B cell (primary cell): ENCODE results near the gene TBC1D22A. TPM values are rescaled to one million over a fixed set of nuclear protein-coding genes. Genes with fewer than 3 reads are reported as not detected.

Experiments used
- ATAC-seq: fragments of 200-7000 bp; cut with Tn5 transposase; one replicate; pipeline ENCODE4 v1.10.0; 2021; ENCODE audit warnings: low read depth, mild to moderate bottlenecking, moderate number of reproducible peaks, moderate library complexity
- CTCF ChIA-PET: fragments of 350-600 bp; sonication (Branson Sonifier 250); formaldehyde crosslinking; loops from one replicate; lab custom pipeline; 2021; ENCODE audit warnings: antibody characterized with exemption, inconsistent platforms; lab: Charles Lee
- POLR2A ChIA-PET: fragments of 350-600 bp; sonication (Branson Sonifier 250); formaldehyde crosslinking; loops from one replicate; lab custom pipeline; 2021; ENCODE audit warnings: antibody characterized with exemption; lab: Charles Lee
- DNase-seq: peaks from one replicate; pipeline ENCODE4 v3.0.0; 2013
- H2AFZ ChIP-seq: 2 replicates; pipeline ENCODE4 v1.6.1; 2012; ENCODE audit warnings: mild to moderate bottlenecking, low read depth, low read length; ENCODE audit not compliant: insufficient read depth, poor library complexity, severe bottlenecking
- H3K27ac ChIP-seq, 2 donors: 1 replicate in 1 of 2; 2 replicates in 1 of 2; pipeline ENCODE4 v1.5.1; 2012 to 2013; ENCODE audit warnings: low read length in 2 of 2, mild to moderate bottlenecking in 2 of 2, moderate library complexity in 1 of 2
- H3K27me3 ChIP-seq, 4 experiments: fragments of 200-600 bp in 1 of 4; sonication (generic) in 1 of 4; replicated peaks in 1 of 4; 1 replicate in 2 of 4; 2 replicates in 2 of 4; pipeline versions ENCODE4 v1.6.1 to v1.7.0; 2013 to 2016; ENCODE audit warnings: low read length in 3 of 4, mild to moderate bottlenecking in 2 of 4, mixed read lengths in 1 of 4, moderate library complexity in 1 of 4; ENCODE audit not compliant: insufficient read depth in 4 of 4, control insufficient read depth in 3 of 4; ENCODE audit errors: control extremely low read depth in 1 of 4
- H3K36me3 ChIP-seq, 2 experiments: replicated peaks in 1 of 2; 1 replicate in 1 of 2; 2 replicates in 1 of 2; pipeline versions ENCODE4 v1.6.1 to v1.7.1; 2013; ENCODE audit warnings: low read length in 1 of 2; ENCODE audit not compliant: insufficient read depth in 2 of 2, control insufficient read depth in 1 of 2; ENCODE audit errors: control extremely low read depth in 1 of 2, extremely low read depth in 1 of 2
- H3K4me1 ChIP-seq, 2 donors: fragments of 200-600 bp in 1 of 2; sonication (generic) in 1 of 2; 1 replicate in 1 of 2; 2 replicates in 1 of 2; pipeline versions ENCODE4 v1.5.1 to v1.6.1; 2013 to 2017; ENCODE audit warnings: low read length in 2 of 2; ENCODE audit not compliant: control insufficient read depth in 2 of 2, insufficient read depth in 2 of 2
- H3K4me2 ChIP-seq: replicated peaks from 2 replicates; pipeline ENCODE3; 2012; ENCODE audit warnings: mild to moderate bottlenecking, low read depth, low read length; ENCODE audit not compliant: poor library complexity, severe bottlenecking
- H3K4me3 ChIP-seq, 5 experiments: fragments of 200-600 bp in 1 of 5; sonication (generic) in 1 of 5; 1 replicate in 3 of 5; 2 replicates in 2 of 5; pipeline versions ENCODE4 v1.5.1 to v1.7.0; 2011 to 2016; ENCODE audit warnings: low read length in 4 of 5, mild to moderate bottlenecking in 4 of 5, low read depth in 2 of 5, control low read depth in 1 of 5, moderate library complexity in 1 of 5; ENCODE audit not compliant: insufficient read depth in 1 of 5; ENCODE audit errors: control extremely low read depth in 1 of 5, extremely low read depth in 1 of 5
- H3K79me2 ChIP-seq: fragments of 200-600 bp; sonication (generic); one replicate; pipeline ENCODE4 v1.6.0; 2016; ENCODE audit warnings: low read length; ENCODE audit not compliant: control insufficient read depth, insufficient read depth
- H3K9ac ChIP-seq: fragments of 200-600 bp; sonication (generic); 2 replicates; pipeline ENCODE4 v1.6.1; 2017; ENCODE audit warnings: mild to moderate bottlenecking, low read length, moderate library complexity
- H3K9me3 ChIP-seq, 3 donors: one replicate each; pipeline versions ENCODE4 v1.6.1 to v1.7.1; 2013; ENCODE audit warnings: low read length in 2 of 3; ENCODE audit not compliant: control insufficient read depth in 2 of 3, insufficient read depth in 1 of 3; ENCODE audit errors: control extremely low read depth in 1 of 3
- H4K20me1 ChIP-seq: 2 replicates; pipeline ENCODE4 v1.6.0; 2012; ENCODE audit warnings: mild to moderate bottlenecking, low read length; ENCODE audit not compliant: insufficient read depth, control insufficient read depth, poor library complexity, severe bottlenecking
- H3K27ac Mint-ChIP-seq: one replicate; pipeline ENCODE4 v1.8.0; 2021; ENCODE audit warnings: mixed read lengths
- H3K27me3 Mint-ChIP-seq: one replicate; pipeline ENCODE4 v1.8.0; 2021; ENCODE audit warnings: mixed read lengths
- H3K4me1 Mint-ChIP-seq: one replicate; pipeline ENCODE4 v1.8.0; 2021; ENCODE audit warnings: mixed read lengths
- H3K4me3 Mint-ChIP-seq: one replicate; pipeline ENCODE4 v1.8.0; 2021; ENCODE audit warnings: mixed read lengths
- H3K9me3 Mint-ChIP-seq: one replicate; pipeline ENCODE4 v1.8.0; 2022; ENCODE audit warnings: mixed read lengths; ENCODE audit not compliant: insufficient read depth
- CTCF ChIP-seq: fragments of 200-600 bp; IDR thresholded peaks from one replicate; pipeline ENCODE4 v1.8.0; 2022; ENCODE audit warnings: antibody characterized with exemption, mild to moderate bottlenecking
- EZH2 ChIP-seq: IDR thresholded peaks from 2 replicates; pipeline ENCODE4 v1.6.1; 2012; ENCODE audit warnings: borderline replicate concordance, low read depth, mild to moderate bottlenecking, moderate library complexity, low read length; ENCODE audit not compliant: insufficient read depth, poor library complexity, severe bottlenecking
- WGBS: methylation state at CpG from one replicate; pipeline ENCODE4 v1.1.5; 2013; ENCODE audit warnings: missing lambda C conversion rate; ENCODE audit not compliant: insufficient coverage; 5-methylcytosine and 5-hydroxymethylcytosine counted together
- intact Hi-C: fragments of 100-400 bp; cut with micrococcal nuclease; formaldehyde crosslinking; loops from one replicate; pipeline ENCODE4 v1.10.0; 2022
- polyA plus RNA-seq: library from polyadenylated mRNA; depleted of rRNA; stranded (reverse); fragments of >200 nt; gene quantifications from 2 replicates; pipeline ENCODE4 v1.2.3, GENCODE V29; 2012
- total RNA-seq, 2 donors: library from RNA; stranded (reverse); fragments of 120-200 nt in 1 of 2; gene quantifications; 1 replicate in 1 of 2; 2 replicates in 1 of 2; pipeline versions ENCODE4 v1.2.3 to v1.2.4, GENCODE V29; 2013 to 2022

The TBC1D22A gene
- total and polyA plus RNA-seq, 2 donors (not counting 1 experiment from before 2014, with no cell fraction given): 73.8 to 128 TPM

DNA sequence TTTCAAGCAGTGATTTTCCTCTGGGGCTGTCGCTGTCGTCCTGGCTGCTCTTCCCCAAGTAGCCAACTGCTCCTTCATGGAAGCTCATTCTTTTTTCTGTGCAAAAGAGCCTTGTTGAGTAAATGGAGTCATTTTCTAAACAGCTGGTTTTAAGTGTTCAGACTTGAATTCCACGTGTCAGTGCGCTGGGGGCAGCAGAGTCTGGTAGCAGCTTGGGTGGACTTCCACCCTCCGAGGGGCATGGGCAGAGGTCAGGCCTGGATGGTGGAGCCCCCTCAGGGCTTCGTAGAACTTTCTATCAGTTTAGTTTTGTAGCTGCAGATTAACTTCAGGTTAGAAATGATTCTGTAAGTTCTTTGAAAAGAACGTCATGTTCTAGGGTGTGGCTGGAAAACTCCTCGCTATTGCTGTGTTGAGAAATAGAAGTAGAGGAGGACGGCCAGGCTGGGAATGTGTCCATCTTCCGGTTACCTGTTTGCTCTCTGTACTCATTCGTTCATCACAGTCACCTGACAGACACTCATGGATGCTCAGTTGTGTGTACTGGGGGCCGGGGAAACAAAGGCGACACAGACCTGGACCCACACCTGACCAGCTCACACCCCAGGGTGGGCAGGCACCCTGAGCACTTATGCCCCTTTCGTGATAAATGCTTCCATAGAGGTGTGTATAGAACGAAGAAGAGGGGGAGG is 270.7 kb downstream of the TBC1D22A start:
- H3K9me3 Mint-ChIP-seq: no peaks in the 10 kb centered on the region
- ChIA-PET CTCF (no interaction called here), POLR2A (no interaction called here)
- H3K9me3 ChIP-seq: no peaks in the 10 kb centered on the region
- no peaks in the 10 kb centered on the region for H3K4me1 ChIP-seq
- no peak overlapping the region for H3K4me3 Mint-ChIP-seq
- TF ChIP-seq EZH2 (no peak), CTCF (no peak)
- no peak overlapping the region for H3K27ac Mint-ChIP-seq
- intact Hi-C loops: no loop called here
- H3K36me3 ChIP-seq: peaks cover 2 to 55% of the 10 kb centered on the region in 2 experiments
- H3K9ac ChIP-seq: no peak overlapping the region
- H3K4me3 ChIP-seq: no peak overlapping the region
- H3K4me2 ChIP-seq: no peak overlapping the region
- no peak overlapping the region for H2AFZ ChIP-seq
- ATAC-seq (no peak), DNase-seq (no peak)
- no peaks in the 10 kb centered on the region for H3K4me1 Mint-ChIP-seq
- H3K27me3 ChIP-seq: no peaks in the 10 kb centered on the region
- peaks cover 92% of the 10 kb centered on the region for H3K79me2 ChIP-seq
- peaks cover 97% of the 10 kb centered on the region for H4K20me1 ChIP-seq
- no peaks in the 10 kb centered on the region for H3K27me3 Mint-ChIP-seq
- 92% methylated on average over 13 of the region's 15 CpGs for WGBS
- H3K27ac ChIP-seq: no peak overlapping the region

DNA sequence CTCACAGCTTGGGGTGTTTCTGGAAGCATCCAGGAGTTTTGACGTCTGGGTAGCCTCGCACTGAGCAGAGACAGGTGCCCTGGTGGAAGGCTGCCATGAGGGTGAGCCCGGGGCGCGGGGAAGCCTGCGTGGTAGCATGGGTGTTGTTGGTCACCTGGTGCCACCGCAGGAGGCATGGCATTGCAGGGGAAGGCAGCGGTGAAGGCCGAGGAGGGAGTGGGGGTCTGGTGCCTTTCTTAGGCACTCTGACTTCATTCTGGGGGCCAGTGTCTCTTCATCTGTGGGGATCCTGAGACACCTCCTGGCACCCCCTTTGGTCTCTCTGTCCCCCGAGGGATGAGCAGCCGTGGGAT is 271.2 kb downstream of the TBC1D22A start:
- 95% methylated on average over 10 of the region's 11 CpGs for WGBS
- TF ChIP-seq CTCF (no peak), EZH2 (no peak)
- no peaks in the 10 kb centered on the region for H3K27me3 ChIP-seq
- peaks cover 97% of the 10 kb centered on the region for H4K20me1 ChIP-seq
- no peaks in the 10 kb centered on the region for H3K9me3 ChIP-seq
- Mint-ChIP-seq H3K4me3 (no peak overlapping the region), H3K27me3 (no peaks in the 10 kb centered on the region), H3K27ac (peak overlapping the region; percentile 37), H3K9me3 (no peaks in the 10 kb centered on the region), H3K4me1 (no peaks in the 10 kb centered on the region)
- intact Hi-C loops: no loop called here
- POLR2A ChIA-PET: no interaction called here
- CTCF ChIA-PET: no interaction called here
- H3K4me1 ChIP-seq: no peaks in the 10 kb centered on the region
- H3K36me3 ChIP-seq: peaks cover 2 to 56% of the 10 kb centered on the region in 2 experiments
- no peak for ATAC-seq
- no peak overlapping the region for H3K4me3 ChIP-seq
- H3K79me2 ChIP-seq: peaks cover 92% of the 10 kb centered on the region
- H3K4me2 ChIP-seq: no peak overlapping the region
- H3K27ac ChIP-seq: no peak overlapping the region
- no peak overlapping the region for H3K9ac ChIP-seq
- no peak for DNase-seq
- no peak overlapping the region for H2AFZ ChIP-seq
